Body of pancreas (tissue), 4 donors: ENCODE data around the gene KRTAP4-3. TPM values are rescaled to one million over a fixed set of nuclear protein-coding genes. Genes with fewer than 3 reads are reported as not detected.

ENCODE experiments used
- ATAC-seq: fragments of 150-250 bp; one replicate; pipeline ENCODE4 v1.9.1; 2016
- DNase-seq, 4 donors: peaks; one replicate each; pipeline ENCODE4 v3.0.0-alpha.2; 2019
- H3K27ac ChIP-seq, 4 donors: fragments of 200-600 bp; sonication (generic); 1 replicate in 3 of 4; 2 replicates in 1 of 4; pipeline versions ENCODE4 v1.5.1 to v1.6.1; 2016 to 2019; ENCODE audit warnings: mild to moderate bottlenecking in 1 of 4, mixed read lengths in 1 of 4, moderate library complexity in 1 of 4
- H3K27me3 ChIP-seq, 2 donors: fragments of 200-600 bp; sonication (generic); one replicate each; pipeline ENCODE4 v1.6.0; 2016; ENCODE audit warnings: mild to moderate bottlenecking in 1 of 2
- H3K36me3 ChIP-seq, 2 donors: fragments of 200-600 bp; sonication (generic); replicated peaks in 1 of 2; 2 replicates each; pipeline ENCODE4 v1.5.1; 2016; ENCODE audit warnings: low read depth in 2 of 2; ENCODE audit not compliant: insufficient read depth in 1 of 2
- H3K4me1 ChIP-seq: fragments of 200-600 bp; sonication (generic); one replicate; pipeline ENCODE4 v1.6.0; 2016
- H3K4me3 ChIP-seq, 2 donors: fragments of 200-600 bp; sonication (generic); 1 replicate in 1 of 2; 2 replicates in 1 of 2; pipeline ENCODE4 v1.5.1; 2016 to 2019
- H3K9me3 ChIP-seq, 3 donors: fragments of 200-600 bp; sonication (generic); 1 replicate in 2 of 3; 2 replicates in 1 of 3; pipeline ENCODE4 v1.5.1; 2016
- CTCF ChIP-seq, 7 experiments: fragments of 450-650 bp in 4 of 7; fragments of 200-600 bp in 3 of 7; sonication (generic) in 3 of 7; IDR thresholded peaks; one replicate each; pipeline ENCODE4 v1.5.1; 2016 to 2019; ENCODE audit warnings: antibody characterized with exemption in 7 of 7
- POLR2A ChIP-seq, 3 donors: fragments of 450-650 bp; IDR thresholded peaks; one replicate each; pipeline ENCODE4 v1.6.1; 2016; ENCODE audit warnings: antibody characterized with exemption in 3 of 3, mild to moderate bottlenecking in 2 of 3
- WGBS, 2 donors: methylation state at CpG; one replicate each; pipeline ENCODE4 v1.1.5; 2017; 5-methylcytosine and 5-hydroxymethylcytosine counted together
- intact Hi-C: fragments of 100-400 bp; cut with DNase I; formaldehyde crosslinking; loops from one replicate; pipeline ENCODE4 v1.15.1; 2023
- total RNA-seq, 2 donors: library from RNA; depleted of rRNA; stranded (reverse); fragments of >200 nt; gene quantifications; one replicate each; pipeline ENCODE4 v1.1.0, GENCODE V29; 2016

The KRTAP4-3 gene
- total RNA-seq, 2 donors from 2014 or later, result not detected

GRCh38 chr17:41185001-41185400 is 17.0 kb upstream of the KRTAP4-3 start:
- H3K4me1 ChIP-seq, result no peaks in the 10 kb centered on the region
- no peak for TF ChIP-seq CTCF (IDR thresholded peaks at IDR 0.05)
- TF ChIP-seq POLR2A (IDR thresholded peaks at IDR 0.05), result no peak
- intact Hi-C loops, result no loop called here
- no peaks in the 10 kb centered on the region for H3K27me3 ChIP-seq
- no peak overlapping the region for H3K27ac ChIP-seq
- no peaks in the 10 kb centered on the region for H3K36me3 ChIP-seq
- H3K9me3 ChIP-seq, result no peaks in the 10 kb centered on the region
- ATAC-seq, result no peak
- DNase-seq, result no peak
- WGBS, 2 donors, result 9 to 38% methylated on average over 1 of the region's 1 CpG
- H3K4me3 ChIP-seq, result no peak overlapping the region

GRCh38 chr17:41184480-41184961 is 16.5 kb upstream of the KRTAP4-3 start, which contains the start of gene KRTAP4-1:
Gene KRTAP4-1, minus strand, starts transcription at chr17:41184911. Its CDS starts 57 bp downstream, at chr17:41184854.
- H3K27ac ChIP-seq, result no peak within 1 kb of the TSS
- no peak for DNase-seq
- WGBS, 2 donors, result 37 to 56% methylated on average over 9 of the region's 9 CpGs
- H3K36me3 ChIP-seq, result no peaks in the 10 kb centered on the region
- no peaks in the 10 kb centered on the region for H3K4me1 ChIP-seq
- H3K4me3 ChIP-seq, result no peak within 1 kb of the TSS
- TF ChIP-seq CTCF (IDR thresholded peaks at IDR 0.05) (no peak), POLR2A (IDR thresholded peaks at IDR 0.05) (no peak)
- H3K9me3 ChIP-seq, result no peaks in the 10 kb centered on the region
- no peaks in the 10 kb centered on the region for H3K27me3 ChIP-seq
- no peak for ATAC-seq
- intact Hi-C loops, result no loop called here

DNA sequence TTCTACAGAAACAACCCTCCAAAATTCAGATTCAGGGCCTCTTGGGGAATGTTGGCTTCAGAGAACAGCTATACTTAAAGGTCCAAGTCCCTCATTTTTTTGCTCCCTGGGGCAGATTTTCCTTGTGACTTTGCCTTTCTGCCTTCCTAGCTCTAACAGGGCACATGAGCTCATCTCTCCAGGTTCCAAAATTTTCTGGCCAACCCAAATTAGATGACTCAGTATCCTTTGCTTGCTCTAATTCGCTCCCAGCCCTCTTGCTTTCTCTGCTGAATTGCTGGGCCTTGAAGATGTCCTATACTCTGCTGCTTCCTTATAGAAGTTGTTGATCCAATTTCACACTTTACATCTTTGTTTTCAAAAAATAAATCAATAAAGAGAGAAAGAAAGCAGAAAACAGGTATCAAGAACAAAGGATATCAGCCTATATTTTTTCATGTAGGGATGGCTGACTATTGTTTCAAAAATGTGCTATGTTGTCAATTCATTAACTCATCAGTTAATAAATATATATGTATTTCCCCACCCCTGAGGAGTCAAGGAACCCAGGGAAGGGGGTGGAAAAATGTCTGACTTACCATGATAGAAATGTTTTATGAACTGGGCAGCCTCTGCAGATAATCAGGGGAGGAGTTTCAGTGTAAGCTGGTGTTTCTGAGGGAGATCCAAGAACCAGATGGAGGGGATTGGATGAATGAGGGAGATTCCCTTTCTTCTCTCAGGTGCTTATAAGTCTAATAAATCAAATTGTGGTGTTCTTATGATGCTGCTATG is 11.0 kb upstream of the KRTAP4-3 start:
- H3K27ac ChIP-seq, result no peak overlapping the region
- no peak for DNase-seq
- intact Hi-C loops, result no loop called here
- TF ChIP-seq POLR2A (IDR thresholded peaks at IDR 0.05) (no peak), CTCF (IDR thresholded peaks at IDR 0.05) (no peak)
- H3K9me3 ChIP-seq, result no peaks in the 10 kb centered on the region
- ATAC-seq, result no peak
- H3K4me1 ChIP-seq, result no peaks in the 10 kb centered on the region
- WGBS, 2 donors, result 77 to 89% methylated on average over 1 of the region's 1 CpG
- no peaks in the 10 kb centered on the region for H3K27me3 ChIP-seq
- no peak overlapping the region for H3K4me3 ChIP-seq
- no peaks in the 10 kb centered on the region for H3K36me3 ChIP-seq

DNA sequence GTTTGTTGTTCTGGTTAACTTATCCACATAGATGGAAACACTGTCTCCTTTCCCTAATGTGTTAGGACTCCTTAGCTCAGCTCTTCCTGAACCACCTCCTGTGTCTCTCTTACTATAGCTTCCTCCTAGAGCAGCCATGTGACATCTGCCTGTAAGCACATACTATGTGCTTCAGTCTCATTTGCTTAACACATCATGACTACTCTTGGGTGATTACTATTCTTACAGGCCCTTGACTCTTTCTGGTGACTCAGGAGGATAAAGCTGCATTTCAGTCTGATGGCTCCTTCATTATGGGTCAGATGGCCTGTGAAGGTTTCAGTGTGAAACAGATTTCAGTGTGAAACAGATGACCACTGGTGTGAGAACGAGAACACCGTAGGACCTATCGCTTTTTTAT is 10.3 kb upstream of the KRTAP4-3 start:
- DNase-seq (no peak), ATAC-seq (no peak)
- intact Hi-C loops, result no loop called here
- no peaks in the 10 kb centered on the region for H3K27me3 ChIP-seq
- H3K9me3 ChIP-seq, result no peaks in the 10 kb centered on the region
- no peak for TF ChIP-seq POLR2A (IDR thresholded peaks at IDR 0.05)
- TF ChIP-seq CTCF (IDR thresholded peaks at IDR 0.05), result no peak
- no peak overlapping the region for H3K4me3 ChIP-seq
- H3K27ac ChIP-seq, result no peak overlapping the region
- H3K4me1 ChIP-seq, result no peaks in the 10 kb centered on the region
- H3K36me3 ChIP-seq, result no peaks in the 10 kb centered on the region
- WGBS, 2 donors, result 89 to 92% methylated on average over 3 of the region's 3 CpGs
